SH-SY5Y (cell line): ENCODE results near the gene OR8S1.

Source experiments
- GATA2 ChIP-seq: IDR thresholded peaks from 2 replicates; pipeline ENCODE4 v1.6.1; 2011; ENCODE audit warnings: mild to moderate bottlenecking, low read depth, low read length
- GATA3 ChIP-seq: IDR thresholded peaks from 2 replicates; pipeline ENCODE4 v1.6.1; 2011; ENCODE audit warnings: low read depth, mild to moderate bottlenecking, low read length, moderate library complexity

OR8S1 gene, protein sequence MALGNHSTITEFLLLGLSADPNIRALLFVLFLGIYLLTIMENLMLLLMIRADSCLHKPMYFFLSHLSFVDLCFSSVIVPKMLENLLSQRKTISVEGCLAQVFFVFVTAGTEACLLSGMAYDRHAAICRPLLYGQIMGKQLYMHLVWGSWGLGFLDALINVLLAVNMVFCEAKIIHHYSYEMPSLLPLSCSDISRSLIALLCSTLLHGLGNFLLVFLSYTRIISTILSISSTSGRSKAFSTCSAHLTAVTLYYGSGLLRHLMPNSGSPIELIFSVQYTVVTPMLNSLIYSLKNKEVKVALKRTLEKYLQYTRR

DNA sequence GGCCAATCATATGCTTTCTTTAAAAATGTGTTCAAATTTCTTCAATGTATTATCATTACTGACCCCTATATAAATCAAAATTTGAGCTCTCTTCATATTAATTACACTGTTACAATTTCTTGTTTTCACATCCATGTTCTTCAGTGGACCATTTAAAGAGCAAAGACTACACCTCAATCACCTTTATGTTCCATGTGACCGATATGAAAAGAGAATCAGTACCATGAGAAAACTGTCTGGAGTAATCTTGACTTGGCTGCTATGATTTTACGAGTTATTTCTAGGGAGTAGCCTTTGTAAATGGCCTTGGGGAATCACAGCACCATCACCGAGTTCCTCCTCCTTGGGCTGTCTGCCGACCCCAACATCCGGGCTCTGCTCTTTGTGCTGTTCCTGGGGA lies at the start of gene OR8S1:
TSS of gene OR8S1 (plus strand) at position 301 of the 400 bp plus-strand sequence. CDS start at position 301, 0 bp downstream.
- TF ChIP-seq GATA2 (no peak), GATA3 (no peak)

DNA sequence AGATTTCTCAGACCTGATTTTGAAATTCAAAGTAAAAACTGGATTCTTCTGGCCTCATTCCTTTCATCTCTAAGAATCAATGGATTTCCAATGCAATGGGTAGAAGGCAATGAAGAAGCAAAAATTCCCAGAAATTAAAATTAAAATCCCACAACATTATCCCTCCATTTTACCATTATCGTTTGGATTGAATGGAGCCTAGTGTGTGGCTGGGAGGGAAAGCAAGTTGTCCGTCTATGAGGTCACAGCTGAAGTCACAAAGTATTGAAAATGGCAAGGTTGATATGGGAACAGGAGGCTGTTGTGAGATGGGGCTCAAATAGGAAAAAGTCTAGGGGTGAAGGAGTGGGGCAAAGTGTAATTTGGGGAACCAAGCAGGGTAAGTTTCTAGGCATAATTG lies 43.2 kb upstream of the OR8S1 start, which contains the start of gene C12orf54:
TSS of gene C12orf54 (plus strand) at position 301 of the 400 bp plus-strand sequence. CDS start 799 bp downstream, outside the sequence.
- TF ChIP-seq GATA3, result no peak
- TF ChIP-seq GATA2, result no peak

DNA sequence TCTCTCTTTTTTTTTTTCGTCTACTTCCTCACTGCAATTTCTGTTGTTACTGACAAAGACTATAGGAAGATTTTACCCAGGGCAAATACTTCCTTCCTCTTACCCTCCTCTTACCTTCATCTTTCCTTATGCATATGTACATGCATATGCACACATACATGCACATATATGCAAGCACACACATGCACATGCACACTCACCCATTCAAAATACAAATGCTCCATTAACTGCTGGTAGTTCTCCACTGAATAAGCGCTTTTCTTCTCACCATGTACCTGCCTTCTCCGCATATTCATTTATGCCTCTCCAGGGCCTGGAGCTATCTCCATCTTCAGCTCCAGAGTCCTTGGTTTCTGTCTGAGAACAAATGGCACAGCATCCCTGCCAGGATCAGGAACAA lies 42.5 kb upstream of the OR8S1 start:
- TF ChIP-seq GATA3 (no peak), GATA2 (no peak)

DNA sequence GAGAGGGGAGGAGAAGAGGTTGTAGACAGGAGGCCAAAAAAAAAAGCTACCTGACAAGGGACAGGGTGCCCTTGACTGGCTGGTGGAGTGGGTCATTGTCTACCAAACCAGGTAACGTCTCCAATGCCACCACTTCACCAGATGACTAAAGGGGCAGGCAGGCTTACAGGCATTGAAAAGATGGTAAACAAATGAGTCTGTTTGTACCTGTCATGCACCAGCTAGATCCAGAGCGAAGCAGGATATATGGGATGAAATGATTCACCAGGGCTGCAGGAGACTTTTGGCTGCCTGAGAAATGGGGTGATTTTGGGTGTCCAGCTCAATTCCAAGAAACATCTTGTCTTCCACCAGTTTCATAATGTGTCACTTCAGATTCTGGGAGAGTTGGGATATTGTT lies 39.2 kb upstream of the OR8S1 start:
- no peak for TF ChIP-seq GATA2
- TF ChIP-seq GATA3, result no peak

DNA sequence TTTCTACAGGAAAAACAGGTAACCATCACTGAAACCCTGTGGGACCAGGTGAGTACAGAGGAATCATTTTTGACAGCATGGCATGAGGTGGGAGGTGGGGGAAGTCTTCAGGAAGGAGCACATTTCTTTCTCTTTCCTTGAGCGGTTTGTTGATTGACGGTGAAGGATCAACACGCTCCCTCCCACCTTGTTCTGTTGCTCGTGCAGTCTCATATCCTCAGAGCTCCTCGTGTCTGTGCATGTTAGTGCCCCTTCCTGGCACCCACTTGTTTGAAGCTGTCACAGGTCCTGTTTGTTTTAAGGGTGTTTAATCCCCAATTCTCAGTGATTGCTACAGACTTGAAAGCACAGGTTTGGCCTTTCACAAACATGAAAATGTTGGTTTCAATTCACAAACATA lies 38.8 kb upstream of the OR8S1 start:
- TF ChIP-seq GATA3 (no peak), GATA2 (no peak)

DNA sequence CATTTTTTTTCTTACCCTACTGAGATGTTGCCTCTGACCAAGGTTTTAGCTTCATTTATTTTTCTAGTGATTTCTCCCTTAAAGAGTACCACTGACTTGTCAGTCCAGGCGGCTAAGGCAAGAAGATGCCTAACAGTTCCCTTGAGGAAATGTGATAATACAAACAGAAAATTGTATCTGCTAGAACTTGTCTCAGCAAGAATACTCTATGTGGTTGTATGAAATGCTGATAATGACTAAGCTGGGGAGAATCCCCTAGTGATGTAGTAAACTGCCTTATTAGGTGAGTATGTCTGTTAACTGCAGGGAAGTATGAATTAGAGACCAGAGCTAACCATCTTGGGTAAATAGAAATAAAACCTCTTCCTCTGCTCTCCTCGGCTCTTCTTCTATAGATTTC lies 36.4 kb upstream of the OR8S1 start:
- no peak for TF ChIP-seq GATA2
- no peak for TF ChIP-seq GATA3

DNA sequence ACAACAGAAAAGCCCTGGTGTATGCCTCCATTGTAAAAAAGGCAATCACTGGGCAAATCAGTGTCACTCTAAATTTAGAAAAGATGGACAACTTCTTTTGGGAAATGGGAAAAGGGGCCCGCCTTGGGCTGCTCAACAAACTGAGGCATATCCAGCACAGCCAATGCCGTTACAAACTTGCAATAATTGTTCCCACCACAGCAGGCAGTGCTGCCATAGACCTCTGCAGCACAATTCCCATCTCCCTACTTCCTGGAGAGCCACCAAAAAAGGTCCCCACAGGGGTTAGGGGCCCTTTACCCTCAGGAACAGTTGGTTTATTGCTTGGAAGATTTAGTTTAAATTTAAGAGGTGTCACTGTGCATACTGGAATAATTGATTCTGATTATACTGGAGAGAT lies 16.4 kb upstream of the OR8S1 start:
- no peak for TF ChIP-seq GATA2
- TF ChIP-seq GATA3, result no peak

DNA sequence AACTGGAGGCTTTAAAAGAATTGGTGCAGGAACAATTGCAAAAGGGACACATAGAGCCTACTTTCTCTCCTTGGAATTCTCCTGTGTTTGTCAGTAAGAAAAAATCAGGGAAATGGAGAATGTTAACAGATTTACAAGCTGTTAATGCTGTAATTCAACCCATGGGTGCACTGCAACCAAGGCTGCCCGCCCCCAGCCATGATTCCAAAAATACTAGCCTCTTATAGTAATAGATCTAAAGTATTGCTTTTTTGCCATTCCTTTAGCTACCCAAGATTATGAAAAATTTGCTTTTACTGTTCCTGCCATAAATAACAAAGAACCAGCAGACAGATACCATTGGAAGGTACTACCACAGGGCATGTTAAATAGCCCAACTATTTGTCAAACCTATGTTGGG lies 15.3 kb upstream of the OR8S1 start:
- TF ChIP-seq GATA3 (no peak), GATA2 (no peak)

DNA sequence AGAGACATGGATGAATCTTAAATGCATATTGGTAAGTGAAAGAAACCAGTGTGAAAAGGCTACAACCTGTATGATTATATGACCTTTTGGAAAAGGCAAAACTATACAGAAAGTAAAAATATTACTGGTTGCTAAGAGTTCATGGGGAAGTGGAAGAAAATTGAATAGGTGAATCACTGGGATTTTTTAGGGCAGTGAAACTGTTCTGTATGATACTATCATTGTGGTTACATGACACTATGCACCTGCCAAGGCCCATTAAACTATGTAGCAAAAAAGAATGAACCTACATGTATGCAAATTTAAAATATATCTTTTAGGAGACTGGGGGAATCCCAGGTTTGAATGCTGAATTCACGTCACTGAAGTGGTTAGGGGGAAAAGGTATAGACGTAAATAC lies 12.6 kb upstream of the OR8S1 start:
- TF ChIP-seq GATA2 (no peak), GATA3 (no peak)

DNA sequence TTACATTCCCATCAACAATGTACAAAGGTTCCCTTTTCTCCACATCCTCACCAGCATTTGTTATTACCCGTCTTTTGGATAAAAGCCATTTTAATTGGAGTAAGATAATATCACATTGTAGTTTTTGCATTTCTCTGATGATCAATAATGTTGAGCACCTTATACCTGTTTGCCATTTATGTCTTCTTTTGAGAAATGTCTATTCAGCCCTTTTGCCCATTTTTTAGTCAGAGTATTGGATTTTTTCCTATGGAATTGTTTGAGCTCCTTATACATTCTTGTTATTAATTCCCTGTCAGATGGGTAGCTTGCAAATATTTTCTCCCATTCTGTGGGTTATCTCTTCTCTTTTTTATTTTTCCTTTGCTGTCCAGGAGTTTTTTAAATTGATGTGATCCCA lies 10.7 kb upstream of the OR8S1 start:
- no peak for TF ChIP-seq GATA2
- no peak for TF ChIP-seq GATA3

DNA sequence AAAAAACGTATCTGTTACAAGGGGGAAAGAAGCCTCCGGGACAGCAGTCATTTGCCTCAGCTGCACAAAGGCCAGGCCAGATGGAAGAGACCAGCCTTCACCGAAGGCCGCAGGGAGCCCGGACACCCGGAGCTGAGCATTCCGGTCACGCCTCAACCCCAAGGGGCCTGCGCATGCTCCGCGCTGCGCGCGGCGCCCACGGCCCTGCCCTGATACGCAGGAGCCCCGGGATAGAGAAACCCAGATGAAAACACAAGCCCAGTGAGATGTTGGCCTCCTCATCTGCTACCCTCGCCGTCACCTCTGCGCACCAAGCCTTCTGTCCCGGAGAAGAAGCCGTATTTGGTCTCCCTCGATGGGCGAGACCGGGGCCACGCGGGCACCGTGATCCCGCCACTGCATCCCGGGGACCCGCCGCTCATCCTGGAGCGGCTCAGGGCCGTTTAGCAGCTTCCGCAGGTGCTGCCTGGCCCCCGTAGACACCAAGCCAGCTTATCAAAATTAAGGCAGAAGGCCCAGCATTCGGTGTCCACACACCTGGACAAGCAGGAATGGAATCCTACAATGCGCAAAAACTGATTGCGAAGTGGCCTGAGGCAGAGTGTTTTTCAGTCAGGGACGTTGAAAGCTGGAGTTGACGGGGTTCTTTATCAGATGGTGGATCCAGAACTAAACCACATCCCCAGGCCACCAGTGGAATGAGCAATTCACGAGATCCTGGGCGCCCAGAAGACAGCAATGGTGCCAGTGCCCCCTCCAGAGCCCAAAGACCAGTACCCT lies 2.6 kb downstream of the OR8S1 start:
- no peak for TF ChIP-seq GATA3
- TF ChIP-seq GATA2, result no peak

DNA sequence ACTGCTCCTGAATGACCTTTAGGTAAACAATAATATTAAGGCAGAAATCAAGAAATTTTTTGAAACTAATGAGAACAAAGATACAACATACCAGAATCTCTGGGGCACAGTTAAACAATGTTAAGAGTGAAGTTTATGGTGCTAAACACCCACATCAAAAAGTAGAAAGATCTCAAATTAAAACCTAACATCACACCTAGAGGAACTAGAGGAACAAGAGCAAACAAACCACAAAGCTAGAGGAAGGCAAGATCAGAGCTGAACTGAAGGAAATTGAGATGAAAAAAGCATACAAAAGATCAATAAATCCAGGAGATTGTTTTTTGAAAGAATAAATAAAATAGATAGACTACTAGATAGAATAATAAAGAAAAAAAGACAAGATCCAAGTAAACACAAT lies 7.2 kb downstream of the OR8S1 start:
- TF ChIP-seq GATA3, result no peak
- no peak for TF ChIP-seq GATA2

DNA sequence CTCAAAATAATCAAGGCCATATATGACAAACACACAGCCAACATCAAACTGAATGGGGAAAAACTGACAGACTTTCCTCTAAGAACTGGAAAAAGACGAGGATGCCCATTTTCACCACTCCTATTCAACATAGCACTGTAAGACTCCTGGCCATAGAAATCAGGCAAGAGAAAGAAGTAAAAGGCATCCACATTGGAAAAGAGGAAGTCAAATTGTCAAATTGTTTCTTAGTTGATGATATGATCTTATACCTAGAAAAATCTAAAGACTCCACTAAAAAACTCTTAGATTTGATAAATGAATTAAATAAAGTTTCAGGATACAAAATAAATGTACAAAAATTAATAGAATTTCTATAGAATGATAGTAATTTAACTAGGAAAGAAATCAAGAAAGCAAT lies 11.2 kb downstream of the OR8S1 start:
- TF ChIP-seq GATA3 (no peak), GATA2 (no peak)

DNA sequence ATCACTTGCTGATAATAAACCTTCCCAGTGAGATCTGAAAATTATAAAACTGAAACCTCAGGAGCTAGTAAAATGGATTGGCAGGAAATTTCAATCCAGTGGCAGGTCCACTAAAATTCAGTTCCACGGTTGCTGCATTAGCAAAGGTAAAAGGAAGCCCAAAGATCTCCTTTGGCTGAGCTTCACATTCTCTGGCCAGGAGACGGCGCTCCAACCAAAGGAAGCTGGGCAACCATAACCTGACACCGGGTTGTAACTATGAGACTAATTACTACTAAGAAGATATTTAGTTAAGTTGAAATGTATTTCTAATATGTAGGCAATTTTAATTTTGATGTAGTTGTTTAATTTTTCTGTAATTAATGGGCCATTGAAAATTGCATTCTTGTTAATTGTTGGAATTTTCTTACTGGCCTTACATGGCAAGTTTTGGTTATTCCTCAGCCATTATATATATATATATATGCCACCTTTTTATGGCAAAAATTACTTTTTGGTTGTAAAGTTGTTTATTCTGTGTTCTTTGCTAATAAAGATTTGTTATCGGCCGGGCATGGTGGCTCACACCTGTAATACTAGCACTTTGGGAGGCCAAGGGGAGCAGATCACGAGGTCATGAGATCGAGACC lies 17.0 kb downstream of the OR8S1 start:
- TF ChIP-seq GATA3, result no peak
- no peak for TF ChIP-seq GATA2

DNA sequence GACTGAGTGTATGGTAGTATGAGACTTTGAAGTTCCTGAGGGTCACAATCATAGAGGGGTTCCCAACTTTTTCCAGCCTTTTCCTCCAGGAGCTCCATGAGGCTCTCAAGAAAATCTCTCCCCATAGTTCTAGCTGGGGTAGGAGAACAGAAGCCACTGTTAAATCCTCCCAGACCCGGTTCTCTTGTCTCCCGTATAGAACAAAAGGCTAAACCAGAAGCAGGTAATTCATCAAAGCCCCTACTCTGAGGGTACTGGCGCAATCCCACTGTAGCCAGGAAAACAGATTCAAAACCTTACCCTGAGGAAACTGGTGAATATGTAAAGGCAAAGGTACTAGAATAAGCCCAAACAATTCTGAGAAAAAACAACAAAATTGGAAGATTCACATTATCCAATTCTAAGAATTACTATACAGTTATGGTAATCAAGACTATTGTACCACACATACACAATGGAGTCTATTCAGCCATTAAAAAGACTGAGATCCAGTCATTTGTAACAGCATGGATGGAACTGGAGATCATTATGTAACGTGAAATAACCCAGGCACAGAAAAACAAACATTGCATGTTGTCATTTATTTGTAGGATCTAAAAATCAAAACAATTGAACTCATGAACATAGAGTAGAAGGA lies 20.5 kb downstream of the OR8S1 start:
- no peak for TF ChIP-seq GATA2
- no peak for TF ChIP-seq GATA3
